Endodermal cell (in vitro differentiated cells): ENCODE measurements around the gene MCTS1. TPM values are rescaled to one million over a fixed set of nuclear protein-coding genes. Genes with fewer than 3 reads are reported as not detected.

Source experiments
- DNase-seq: peaks from one replicate; pipeline ENCODE4 v3.0.0-alpha.2; 2017
- H3K27ac ChIP-seq: 2 replicates; pipeline ENCODE4 v1.5.1; 2013; ENCODE audit warnings: mild to moderate bottlenecking, low read depth, low read length, moderate library complexity
- H3K27me3 ChIP-seq: 2 replicates; pipeline ENCODE4 v1.6.1; 2013; ENCODE audit warnings: mild to moderate bottlenecking, low read length, moderate library complexity; ENCODE audit not compliant: insufficient read depth, control insufficient read depth, poor library complexity, severe bottlenecking
- H3K36me3 ChIP-seq: 2 replicates; pipeline ENCODE4 v1.7.0; 2013; ENCODE audit warnings: mild to moderate bottlenecking, low read length, moderate library complexity; ENCODE audit not compliant: control insufficient read depth, insufficient read depth
- H3K4me1 ChIP-seq: one replicate; pipeline ENCODE4 v1.7.0; 2013; ENCODE audit warnings: low read length; ENCODE audit not compliant: control insufficient read depth, insufficient read depth
- H3K4me3 ChIP-seq: 2 replicates; pipeline ENCODE4 v1.5.1; 2013; ENCODE audit warnings: mild to moderate bottlenecking, low read length, moderate library complexity
- H3K9ac ChIP-seq: 2 replicates; pipeline ENCODE4 v1.6.1; 2013; ENCODE audit warnings: mild to moderate bottlenecking, low read length, moderate library complexity; ENCODE audit not compliant: poor library complexity, severe bottlenecking; ENCODE audit errors: extremely low read depth
- H3K9me3 ChIP-seq: 2 replicates; pipeline ENCODE4 v1.6.1; 2013; ENCODE audit warnings: mild to moderate bottlenecking, low read length, moderate library complexity; ENCODE audit not compliant: control insufficient read depth
- H3K27ac Mint-ChIP-seq: 2 replicates; pipeline ENCODE4 v1.8.0; 2020; ENCODE audit warnings: mixed read lengths
- H3K27me3 Mint-ChIP-seq: 2 replicates; pipeline ENCODE4 v1.8.0; 2021; ENCODE audit warnings: mild to moderate bottlenecking, mixed read lengths; ENCODE audit not compliant: insufficient read depth
- H3K36me3 Mint-ChIP-seq: 2 replicates; pipeline ENCODE4 v1.8.0; 2020; ENCODE audit warnings: low read depth, mixed read lengths
- H3K4me1 Mint-ChIP-seq: 2 replicates; pipeline ENCODE4 v1.8.0; 2020; ENCODE audit warnings: mixed read lengths
- H3K4me3 Mint-ChIP-seq: 2 replicates; pipeline ENCODE4 v1.8.0; 2020; ENCODE audit warnings: mild to moderate bottlenecking, moderate library complexity, mixed read lengths
- H3K9me3 Mint-ChIP-seq: 2 replicates; pipeline ENCODE4 v1.8.0; 2020; ENCODE audit warnings: mild to moderate bottlenecking, mixed read lengths
- CTCF ChIP-seq: fragments of 200-600 bp; sonication (generic); conservative IDR thresholded peaks from 2 replicates; pipeline ENCODE4 v1.5.0; 2021; ENCODE audit warnings: antibody characterized with exemption, mild to moderate bottlenecking
- WGBS, 2 experiments: methylation state at CpG; one replicate each; pipeline versions ENCODE4 v1.1.5 to v1.1.7; 2013; ENCODE audit warnings: missing lambda C conversion rate in 2 of 2, mixed read lengths in 1 of 2; ENCODE audit not compliant: insufficient coverage in 1 of 2, insufficient read length in 1 of 2; 5-methylcytosine and 5-hydroxymethylcytosine counted together
- total RNA-seq, 2 donors: library from RNA; stranded (reverse); fragmentation: NEBNext Ultra II Directional in 1 of 2; extraction: Animal tissue kit (Norgen Biotek cat#: 25700) in 1 of 2; gene quantifications; 2 replicates in 1 of 2; 3 replicates in 1 of 2; pipeline ENCODE4 v1.2.1, GENCODE V29; 2021

MCTS1 gene
- total RNA-seq, 2 donors from 2014 or later: 24.0 to 27.3 TPM

- Mint-ChIP-seq H3K4me1 (no peaks in the 10 kb centered on the region), H3K27ac (no peak overlapping the region), H3K4me3 (no peak overlapping the region), H3K9me3 (peaks cover 65% of the 10 kb centered on the region), H3K36me3 (no peaks in the 10 kb centered on the region), H3K27me3 (no peaks in the 10 kb centered on the region)
- 89% methylated on average over 17 of the region's 18 CpGs; no CpG with 5 or more reads in 1 of the 2 experiments for WGBS, 2 experiments
- H3K9ac ChIP-seq: no peak overlapping the region
- no peak for TF ChIP-seq CTCF
- no peak overlapping the region for H3K27ac ChIP-seq
- no peaks in the 10 kb centered on the region for H3K9me3 ChIP-seq
- no peak for DNase-seq
- H3K4me1 ChIP-seq: no peaks in the 10 kb centered on the region
- H3K27me3 ChIP-seq: no peaks in the 10 kb centered on the region
- H3K36me3 ChIP-seq: no peaks in the 10 kb centered on the region
- no peak overlapping the region for H3K4me3 ChIP-seq
Observed at GRCh38 chrX:120575379-120576114, 28.4 kb upstream of the MCTS1 start.

DNA sequence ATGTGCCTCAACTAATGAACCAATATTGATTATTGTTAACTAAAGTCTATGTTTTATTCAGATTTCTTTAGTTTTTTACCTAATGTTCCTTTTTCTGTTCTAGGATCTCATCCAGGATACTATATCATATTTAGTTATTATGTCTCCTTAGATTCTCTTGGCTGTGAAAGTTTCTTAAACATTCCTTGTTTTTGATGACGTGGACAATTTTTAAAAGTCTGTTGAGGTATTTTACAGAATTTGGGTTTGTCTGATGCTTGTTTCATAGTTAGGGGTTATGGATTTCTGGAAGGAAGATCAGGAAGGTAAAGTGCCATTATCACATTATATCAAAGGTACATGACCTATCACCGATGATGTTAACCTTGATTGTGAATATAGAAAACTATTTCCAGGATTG, 18.2 kb upstream of the MCTS1 start:
- no peak overlapping the region for H3K4me3 ChIP-seq
- no peak overlapping the region for H3K27ac ChIP-seq
- DNase-seq: no peak
- 100% methylated on average over 1 of the region's 2 CpGs; no CpG with 5 or more reads in 1 of the 2 experiments for WGBS, 2 experiments
- no peaks in the 10 kb centered on the region for H3K36me3 Mint-ChIP-seq
- peaks cover 48% of the 10 kb centered on the region for H3K9me3 Mint-ChIP-seq
- no peak for TF ChIP-seq CTCF
- no peak overlapping the region for H3K4me3 Mint-ChIP-seq
- peaks cover 8% of the 10 kb centered on the region for H3K27me3 Mint-ChIP-seq
- no peaks in the 10 kb centered on the region for H3K36me3 ChIP-seq
- no peak overlapping the region for H3K27ac Mint-ChIP-seq
- no peaks in the 10 kb centered on the region for H3K9me3 ChIP-seq
- H3K27me3 ChIP-seq: no peaks in the 10 kb centered on the region
- H3K4me1 ChIP-seq: no peaks in the 10 kb centered on the region
- no peak overlapping the region for H3K9ac ChIP-seq
- no peaks in the 10 kb centered on the region for H3K4me1 Mint-ChIP-seq

- peaks cover 5% of the 10 kb centered on the region for H3K4me1 Mint-ChIP-seq
- Histone ChIP-seq H3K9me3 (no peaks in the 10 kb centered on the region), H3K4me3 (peak overlapping the region; percentile 97), H3K36me3 (no peaks in the 10 kb centered on the region), H3K27me3 (no peaks in the 10 kb centered on the region), H3K27ac (peak overlapping the region; percentile 75), H3K9ac (peak overlapping the region; percentile 62), H3K4me1 (no peaks in the 10 kb centered on the region)
- 0 to 2% methylated on average over 1 to 5 of the region's 5 CpGs for WGBS, 2 experiments
- H3K27me3 Mint-ChIP-seq: peaks cover 7% of the 10 kb centered on the region
- peaks cover 8% of the 10 kb centered on the region for H3K36me3 Mint-ChIP-seq
- peak overlapping the region; percentile 88 for H3K4me3 Mint-ChIP-seq
- peaks cover 47% of the 10 kb centered on the region for H3K9me3 Mint-ChIP-seq
- DNase-seq: no peak
- TF ChIP-seq CTCF: no peak
- H3K27ac Mint-ChIP-seq: peak overlapping the region; percentile 95
Observed at GRCh38 chrX:120604361-120604782, 471 bp downstream of the MCTS1 start.
